HAP-1 (cell line): Measurements from ENCODE around the gene MKRN1.

Experiments
- DNase-seq, 2 experiments: peaks; one replicate each; pipeline ENCODE4 v3.0.0-alpha.2; 2016 to 2020; ENCODE audit warnings: low spot score in 2 of 2
- H3K27me3 ChIP-seq: fragments of 250-450 bp; sonication (Bioruptor Pico); 2 replicates; pipeline ENCODE4 v1.5.1; 2020; ENCODE audit warnings: low read depth, mild to moderate bottlenecking, moderate library complexity
- H3K36me3 ChIP-seq: fragments of 250-450 bp; sonication (Bioruptor Pico); replicated peaks from 2 replicates; pipeline ENCODE4 v1.5.1; 2020; ENCODE audit warnings: mild to moderate bottlenecking
- H3K4me1 ChIP-seq: fragments of 250-450 bp; sonication (Bioruptor Pico); 2 replicates; pipeline ENCODE4 v1.5.1; 2020; ENCODE audit warnings: mild to moderate bottlenecking
- H3K4me3 ChIP-seq: fragments of 250-450 bp; sonication (Bioruptor Pico); 2 replicates; pipeline ENCODE4 v1.5.1; 2020; ENCODE audit warnings: mild to moderate bottlenecking, moderate library complexity
- H3K9me3 ChIP-seq: fragments of 250-450 bp; sonication (Bioruptor Pico); 2 replicates; pipeline ENCODE4 v1.5.1; 2020; ENCODE audit warnings: mild to moderate bottlenecking, moderate library complexity
- in situ Hi-C: fragments of 300-500 bp; cut with MboI; formaldehyde crosslinking; loops from 3 replicates; pipeline ENCODE4 v1.14.3; 2020; ENCODE audit warnings: low sequenced_read_pairs, inconsistent platforms, mixed read lengths

The MKRN1 gene

GRCh38 chr7:140403878-140404564 is 75.3 kb downstream of the MKRN1 start, which contains the start of gene RAB19:
Gene RAB19 (plus strand): TSS chr7:140404058. CDS start chr7:140407647, 3,589 bp downstream.
- Histone ChIP-seq H3K4me1 (no peaks in the 10 kb centered on the region), H3K4me3 (no peak within 1 kb of the TSS)

More at GRCh38 chr7:140403878-140404564, 75.3 kb downstream of the MKRN1 start, which contains the start of gene RAB19:
- DNase-seq, result no peak
- Histone ChIP-seq H3K36me3 (no peaks in the 10 kb centered on the region), H3K9me3 (no peaks in the 10 kb centered on the region), H3K27me3 (no peaks in the 10 kb centered on the region)
- in situ Hi-C loops, result no loop called here
